Liver (tissue), 9 donors: ENCODE data around the gene DIP2C. TPM values are rescaled to one million over a fixed set of nuclear protein-coding genes. Genes with fewer than 3 reads are reported as not detected.

Experiments
- DNase-seq: peaks from one replicate; pipeline ENCODE4 v3.0.0-alpha.2; 2017; ENCODE audit warnings: low spot score
- H3K27ac ChIP-seq, 2 donors: one replicate each; pipeline ENCODE4 v1.7.0; 2013; ENCODE audit warnings: inconsistent platforms in 2 of 2, low read length in 2 of 2, control low read depth in 1 of 2, low read depth in 1 of 2, mild to moderate bottlenecking in 1 of 2
- H3K27me3 ChIP-seq, 4 donors: one replicate each; pipeline versions ENCODE4 v1.6.1 to v1.7.0; 2013; ENCODE audit warnings: low read length in 3 of 4, inconsistent platforms in 1 of 4, mild to moderate bottlenecking in 1 of 4, moderate library complexity in 1 of 4; ENCODE audit not compliant: control insufficient read depth in 4 of 4, insufficient read depth in 4 of 4
- H3K36me3 ChIP-seq, 4 donors: one replicate each; pipeline versions ENCODE4 v1.6.1 to v1.7.0; 2013; ENCODE audit warnings: low read length in 3 of 4, mild to moderate bottlenecking in 3 of 4, low read depth in 1 of 4, moderate library complexity in 1 of 4; ENCODE audit not compliant: control insufficient read depth in 4 of 4, insufficient read depth in 3 of 4
- H3K4me1 ChIP-seq, 4 donors: one replicate each; pipeline versions ENCODE4 v1.6.1 to v1.7.0; 2013; ENCODE audit warnings: low read length in 3 of 4, mild to moderate bottlenecking in 3 of 4, moderate library complexity in 1 of 4; ENCODE audit not compliant: control insufficient read depth in 4 of 4, insufficient read depth in 4 of 4
- H3K4me3 ChIP-seq, 3 donors: one replicate each; pipeline versions ENCODE4 v1.6.1 to v1.7.0; 2013; ENCODE audit warnings: low read length in 3 of 3, control low read depth in 1 of 3, low read depth in 1 of 3, mild to moderate bottlenecking in 1 of 3
- H3K9ac ChIP-seq, 2 donors: one replicate each; pipeline ENCODE4 v1.7.0; 2013; ENCODE audit warnings: low read length in 2 of 2, mild to moderate bottlenecking in 2 of 2, moderate library complexity in 2 of 2, control low read depth in 1 of 2, low read depth in 1 of 2
- H3K9me3 ChIP-seq, 4 donors: one replicate each; pipeline versions ENCODE4 v1.6.1 to v1.7.0; 2013; ENCODE audit warnings: low read length in 3 of 4; ENCODE audit not compliant: control insufficient read depth in 4 of 4
- ATF3 ChIP-seq: IDR thresholded peaks from 2 replicates; pipeline ENCODE4 v1.6.1; 2016; ENCODE audit warnings: antibody characterized with exemption
- EGR1 ChIP-seq, 2 donors: IDR thresholded peaks; 2 replicates each; pipeline ENCODE4 v1.6.1; 2016 to 2018; ENCODE audit warnings: antibody characterized with exemption in 2 of 2, low read depth in 2 of 2
- FOXA1 ChIP-seq: IDR thresholded peaks from 2 replicates; pipeline ENCODE4 v1.6.1; 2016; ENCODE audit warnings: antibody characterized with exemption
- GABPA ChIP-seq, 2 donors: IDR thresholded peaks in 1 of 2; conservative IDR thresholded peaks in 1 of 2; 2 replicates each; pipeline ENCODE4 v1.6.1; 2016; ENCODE audit warnings: antibody characterized with exemption in 2 of 2, mild to moderate bottlenecking in 1 of 2, moderate library complexity in 1 of 2
- HNF4A ChIP-seq, 2 donors: conservative IDR thresholded peaks; 2 replicates each; pipeline ENCODE4 v1.6.1; 2016; ENCODE audit warnings: antibody characterized with exemption in 2 of 2, mild to moderate bottlenecking in 2 of 2
- HNF4G ChIP-seq: IDR thresholded peaks from 2 replicates; pipeline ENCODE4 v1.6.1; 2016; ENCODE audit warnings: antibody characterized with exemption
- JUND ChIP-seq, 2 donors: IDR thresholded peaks; 2 replicates each; pipeline ENCODE4 v1.6.1; 2016; ENCODE audit warnings: antibody characterized with exemption in 2 of 2
- MAX ChIP-seq: IDR thresholded peaks from 2 replicates; pipeline ENCODE4 v1.6.1; 2016; ENCODE audit warnings: antibody characterized with exemption
- RAD21 ChIP-seq, 2 donors: IDR thresholded peaks; 2 replicates each; pipeline ENCODE4 v1.6.1; 2016; ENCODE audit warnings: antibody characterized with exemption in 2 of 2, mild to moderate bottlenecking in 2 of 2
- REST ChIP-seq: IDR thresholded peaks from 2 replicates; pipeline ENCODE4 v1.6.1; 2016; ENCODE audit warnings: antibody characterized with exemption, mild to moderate bottlenecking
- SP1 ChIP-seq: IDR thresholded peaks from 2 replicates; pipeline ENCODE4 v1.6.1; 2018; ENCODE audit warnings: antibody characterized with exemption, mild to moderate bottlenecking
- YY1 ChIP-seq: IDR thresholded peaks from 2 replicates; pipeline ENCODE4 v1.6.1; 2016; ENCODE audit warnings: antibody characterized with exemption, mild to moderate bottlenecking
- ZBTB33 ChIP-seq: IDR thresholded peaks from 2 replicates; pipeline ENCODE4 v1.6.1; 2016; ENCODE audit warnings: antibody characterized with exemption
- WGBS: extraction: QIAGEN DNeasy Blood & Tissue Kit; methylation state at CpG from one replicate; pipeline ENCODE4 v1.1.7; 2013; 5-methylcytosine and 5-hydroxymethylcytosine counted together
- polyA plus RNA-seq, 2 donors: library from polyadenylated mRNA; stranded (reverse) in 1 of 2; unstranded in 1 of 2; fragments of 200-250 nt in 1 of 2; fragments of >200 nt in 1 of 2; fragmentation: Nextera tagmentation in 1 of 2; extraction: Ambion mirVana in 1 of 2; gene quantifications; one replicate each; pipeline versions ENCODE4 v1.2.1 to v1.2.3, GENCODE V29; 2013 to 2015
- total RNA-seq, 2 donors: library from RNA; depleted of rRNA; stranded (reverse); fragments of >200 nt; gene quantifications; one replicate each; pipeline ENCODE4 v1.2.3, GENCODE V29; 2014
- donor health status: healthy.
- donor health status: healthy.
- donor health status: healthy.
- donor health status: healthy.
- donor health status: healthy.

DIP2C gene
- total and polyA plus RNA-seq, 4 donors, result 4.2 to 12.2 (median 5.7) TPM

DNA sequence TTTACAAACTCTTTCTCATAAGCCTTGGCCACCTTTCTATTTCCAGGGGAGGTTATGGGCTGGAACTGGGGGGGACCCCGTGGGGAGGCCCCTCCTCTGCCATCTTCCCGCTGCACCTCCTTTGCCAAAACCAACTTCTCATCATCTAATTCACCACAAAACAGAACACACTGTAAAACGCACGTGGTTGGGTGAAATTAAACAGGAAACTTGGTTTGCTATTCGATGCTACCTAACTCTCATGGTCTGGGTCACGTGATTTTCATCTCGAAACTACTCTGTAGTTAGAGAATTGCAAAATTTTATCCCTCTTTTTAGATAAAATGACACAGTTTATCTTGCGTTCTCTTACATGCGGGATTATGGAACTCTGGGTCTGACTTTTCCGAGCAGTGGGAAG, 312.2 kb downstream of the DIP2C start:
- no peak overlapping the region for H3K27ac ChIP-seq
- no peak overlapping the region for H3K4me3 ChIP-seq
- TF ChIP-seq SP1 (no peak), MAX (no peak), RAD21 (IDR thresholded peaks at IDR 0.05) (no peak), HNF4A (conservative IDR thresholded peaks at IDR 0.05) (no peak), ATF3 (no peak), REST (no peak), YY1 (no peak)
- no peaks in the 10 kb centered on the region for H3K9me3 ChIP-seq
- H3K36me3 ChIP-seq, result peaks cover 4 to 26% (median 13%) of the 10 kb centered on the region in 4 donors
- no peaks in the 10 kb centered on the region for H3K27me3 ChIP-seq
- H3K4me1 ChIP-seq, result peaks cover 4 to 11% (median 9%) of the 10 kb centered on the region in 4 donors
- DNase-seq, result no peak
- WGBS, result 91% methylated on average over 10 of the region's 10 CpGs
- H3K9ac ChIP-seq, result no peak overlapping the region

GRCh38 chr10:375815-376505, 313.5 kb downstream of the DIP2C start:
- TF ChIP-seq HNF4G (no peak), GABPA (IDR thresholded peaks at IDR 0.05 in 1 of 2, conservative IDR thresholded peaks at IDR 0.05 in 1 of 2) (no peak), HNF4A (conservative IDR thresholded peaks at IDR 0.05) (no peak), FOXA1 (no peak), MAX (no peak), ZBTB33 (no peak), EGR1 (IDR thresholded peaks at IDR 0.05; ENCODE audit: low read depth in 2 of 2) (no peak), JUND (IDR thresholded peaks at IDR 0.05) (no peak)
- no peak for DNase-seq
- H3K4me1 ChIP-seq, result peaks cover 4 to 14% (median 9%) of the 10 kb centered on the region in 4 donors
- peaks cover 4 to 15% (median 8%) of the 10 kb centered on the region in 4 donors for H3K36me3 ChIP-seq
- H3K27me3 ChIP-seq, result no peaks in the 10 kb centered on the region
- no peak overlapping the region for H3K9ac ChIP-seq
- no peak overlapping the region for H3K27ac ChIP-seq
- no peaks in the 10 kb centered on the region for H3K9me3 ChIP-seq
- H3K4me3 ChIP-seq, result no peak overlapping the region
- 95% methylated on average over 35 of the region's 35 CpGs for WGBS
